KOPT-K1 (cell line): Measurements from ENCODE around the gene GPR137C.
A peak's percentile ranks its signal among the peaks of the same experiment; 100 is the strongest.
"Not testable (repeated sequence)": the region's sequence is repeated elsewhere in the genome, so short reads cannot be mapped to it uniquely, and the experiment has no call there.

Experiments used
- H3K27ac ChIP-seq: fragments of 200-600 bp; sonication (generic); 2 replicates; pipeline ENCODE4 v1.5.1; 2016; ENCODE audit warnings: antibody characterized with exemption, mild to moderate bottlenecking, low read depth, low read length; ENCODE audit not compliant: poor library complexity, severe bottlenecking
- H3K36me3 ChIP-seq: fragments of 200-600 bp; sonication (generic); 2 replicates; pipeline ENCODE4 v1.5.1; 2017; ENCODE audit warnings: antibody characterized with exemption, mild to moderate bottlenecking, low read length, moderate library complexity; ENCODE audit not compliant: insufficient read depth
- H3K9me3 ChIP-seq: fragments of 200-600 bp; sonication (generic); 2 replicates; pipeline ENCODE4 v1.5.1; 2017; ENCODE audit warnings: antibody characterized with exemption, low read length, mild to moderate bottlenecking; ENCODE audit not compliant: insufficient read depth, poor library complexity, severe bottlenecking

The GPR137C gene

GRCh38 chr14:52550661-52551060 is 2.0 kb upstream of the GPR137C start:
- H3K36me3 ChIP-seq = peaks cover 5% of the 10 kb centered on the region; the same call in 1 of the 2 replicates
- H3K9me3 ChIP-seq = no peaks in the 10 kb centered on the region
- H3K27ac ChIP-seq = peak overlapping the region; percentile 73

GRCh38 chr14:52551205-52551604 is 1.4 kb upstream of the GPR137C start:
- H3K9me3 ChIP-seq = no peaks in the 10 kb centered on the region
- H3K36me3 ChIP-seq = peaks cover 5% of the 10 kb centered on the region; the same call in 1 of the 2 replicates
- H3K27ac ChIP-seq = peak overlapping the region; percentile 73

- Histone ChIP-seq H3K9me3 (no peaks in the 10 kb centered on the region), H3K27ac (peak overlapping the region; percentile 73), H3K36me3 (peaks cover 5% of the 10 kb centered on the region; the same call in 1 of the 2 replicates)
These were observed 957 bp upstream of the GPR137C start for GRCh38 chr14:52551696-52552062.

- Histone ChIP-seq H3K36me3 (peaks cover 1% of the 10 kb centered on the region; the same call in 1 of the 2 replicates), H3K27ac (peak overlapping the region; percentile 47), H3K9me3 (peaks cover 2% of the 10 kb centered on the region)
These were observed 500 bp downstream of the GPR137C start for GRCh38 chr14:52553002-52553670.

GRCh38 chr14:52553671-52554575 is 1.3 kb downstream of the GPR137C start:
- peaks cover 10% of the 10 kb centered on the region for H3K9me3 ChIP-seq
- H3K27ac ChIP-seq = peak overlapping the region; percentile 47

GRCh38 chr14:52558688-52559087 is 6.1 kb downstream of the GPR137C start:
- Histone ChIP-seq H3K36me3 (no peaks in the 10 kb centered on the region), H3K9me3 (peaks cover 10% of the 10 kb centered on the region)

More at GRCh38 chr14:52553671-52554575, 1.3 kb downstream of the GPR137C start:
- no peaks in the 10 kb centered on the region for H3K36me3 ChIP-seq

GRCh38 chr14:52563120-52563519 is 10.5 kb downstream of the GPR137C start:
- H3K9me3 ChIP-seq = peaks cover 8% of the 10 kb centered on the region
- H3K36me3 ChIP-seq = no peaks in the 10 kb centered on the region
- H3K27ac ChIP-seq = no peak overlapping the region

More at GRCh38 chr14:52558688-52559087, 6.1 kb downstream of the GPR137C start:
- no peak overlapping the region for H3K27ac ChIP-seq

- H3K36me3 ChIP-seq = not testable (repeated sequence)
- H3K9me3 ChIP-seq = peaks cover 47% of the 10 kb centered on the region
These were observed 15.8 kb downstream of the GPR137C start for GRCh38 chr14:52568454-52568853.

GRCh38 chr14:52575858-52576257 is 23.2 kb downstream of the GPR137C start:
- H3K9me3 ChIP-seq = peaks cover 22% of the 10 kb centered on the region
- H3K36me3 ChIP-seq = no peaks in the 10 kb centered on the region
- no peak overlapping the region for H3K27ac ChIP-seq

More at GRCh38 chr14:52568454-52568853, 15.8 kb downstream of the GPR137C start:
- not testable (repeated sequence) for H3K27ac ChIP-seq

GRCh38 chr14:52583544-52583943 is 30.9 kb downstream of the GPR137C start:
- Histone ChIP-seq H3K27ac (no peak overlapping the region), H3K9me3 (no peaks in the 10 kb centered on the region), H3K36me3 (no peaks in the 10 kb centered on the region)

GRCh38 chr14:52589646-52590045 is 37.0 kb downstream of the GPR137C start:
- Histone ChIP-seq H3K27ac (no peak overlapping the region), H3K9me3 (peaks cover 6% of the 10 kb centered on the region), H3K36me3 (no peaks in the 10 kb centered on the region)

- Histone ChIP-seq H3K9me3 (peaks cover 6% of the 10 kb centered on the region), H3K27ac (no peak overlapping the region), H3K36me3 (no peaks in the 10 kb centered on the region)
These were observed 37.7 kb downstream of the GPR137C start for GRCh38 chr14:52590318-52590717.

- no peaks in the 10 kb centered on the region for H3K36me3 ChIP-seq
- peaks cover 6% of the 10 kb centered on the region for H3K9me3 ChIP-seq
- H3K27ac ChIP-seq = no peak overlapping the region
These were observed 43.7 kb downstream of the GPR137C start for GRCh38 chr14:52596320-52596719.

GRCh38 chr14:52596861-52597260 is 44.2 kb downstream of the GPR137C start:
- Histone ChIP-seq H3K36me3 (no peaks in the 10 kb centered on the region), H3K9me3 (peaks cover 6% of the 10 kb centered on the region), H3K27ac (no peak overlapping the region)

GRCh38 chr14:52598568-52598967 is 45.9 kb downstream of the GPR137C start:
- no peaks in the 10 kb centered on the region for H3K36me3 ChIP-seq
- H3K9me3 ChIP-seq = peaks cover 6% of the 10 kb centered on the region
- H3K27ac ChIP-seq = no peak overlapping the region
